ENCODE results near the gene FAM9C.

GRCh38 chrX:13064599-13065143 is 20.3 kb upstream of the FAM9C start:
- TF ChIP-seq CTCF (IDR thresholded peaks at IDR 0.05) (no peak), POLR2AphosphoS5 (IDR thresholded peaks at IDR 0.05; ENCODE audit: low read depth, low read length) (no peak), TCF7L2 (IDR thresholded peaks at IDR 0.05; ENCODE audit: low read depth, low read length) (no peak)
